ENCODE results near the gene LAMA5. TPM values are rescaled to one million over a fixed set of nuclear protein-coding genes. Genes with fewer than 3 reads are reported as not detected.

LAMA5 gene
- total RNA-seq, 2 experiments from 2014 or later: 0.99 to 1.9 TPM

DNA sequence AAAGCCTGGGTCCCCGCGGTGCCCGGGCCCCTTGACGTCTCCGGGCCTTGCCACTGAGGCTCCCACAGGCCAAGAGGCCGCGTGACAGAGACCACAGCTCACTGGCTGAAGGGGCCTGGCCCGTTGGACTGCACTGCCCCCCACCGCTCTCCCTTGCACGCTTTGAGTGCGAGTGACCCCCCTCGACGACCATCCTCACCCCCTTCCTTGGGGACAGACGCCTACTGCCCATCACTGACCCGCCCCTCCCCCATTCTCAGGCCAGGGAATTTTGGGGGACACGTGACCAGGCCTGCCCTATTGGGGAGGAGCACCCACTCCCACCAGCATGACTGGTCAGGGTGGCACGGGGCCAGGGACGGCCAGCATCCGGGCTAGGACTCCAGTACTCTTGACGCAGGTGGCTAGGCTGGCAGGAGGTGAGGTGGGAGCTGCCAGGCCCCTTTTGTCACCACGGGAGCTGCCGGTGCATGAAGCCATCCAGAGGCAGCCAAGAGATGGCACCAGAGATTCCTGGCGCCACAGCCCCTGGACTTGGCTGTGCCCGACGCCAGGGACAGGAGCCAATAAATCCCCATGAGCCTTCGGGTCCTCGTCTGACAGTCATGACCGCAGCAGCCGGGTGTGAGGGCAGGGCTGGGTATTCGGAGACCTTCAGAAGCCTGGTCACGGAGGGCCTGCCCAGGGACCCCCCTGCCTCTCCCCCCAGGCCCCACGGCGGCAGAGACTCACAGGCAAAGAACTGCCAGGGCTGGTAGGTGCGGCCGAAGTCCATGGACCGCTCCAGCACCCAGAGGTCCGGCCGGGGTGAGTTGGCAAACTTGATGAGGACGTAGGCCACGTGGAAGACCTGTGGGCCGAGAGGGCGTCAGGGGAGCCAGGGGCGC is 14.5 kb downstream of the LAMA5 start:
- H3K36me3 Mint-ChIP-seq: no peaks in the 10 kb centered on the region
- no peak for DNase-seq
- H3K4me3 Mint-ChIP-seq: no peak overlapping the region
- H3K9me3 Mint-ChIP-seq (ENCODE audit: low read depth): peaks cover 8% of the 10 kb centered on the region
- H3K4me1 Mint-ChIP-seq: no peaks in the 10 kb centered on the region
- H3K27me3 Mint-ChIP-seq: no peaks in the 10 kb centered on the region
- H3K27ac Mint-ChIP-seq: no peak overlapping the region
- no peak for ATAC-seq
- CTCF ChIA-PET: no interaction called here

DNA sequence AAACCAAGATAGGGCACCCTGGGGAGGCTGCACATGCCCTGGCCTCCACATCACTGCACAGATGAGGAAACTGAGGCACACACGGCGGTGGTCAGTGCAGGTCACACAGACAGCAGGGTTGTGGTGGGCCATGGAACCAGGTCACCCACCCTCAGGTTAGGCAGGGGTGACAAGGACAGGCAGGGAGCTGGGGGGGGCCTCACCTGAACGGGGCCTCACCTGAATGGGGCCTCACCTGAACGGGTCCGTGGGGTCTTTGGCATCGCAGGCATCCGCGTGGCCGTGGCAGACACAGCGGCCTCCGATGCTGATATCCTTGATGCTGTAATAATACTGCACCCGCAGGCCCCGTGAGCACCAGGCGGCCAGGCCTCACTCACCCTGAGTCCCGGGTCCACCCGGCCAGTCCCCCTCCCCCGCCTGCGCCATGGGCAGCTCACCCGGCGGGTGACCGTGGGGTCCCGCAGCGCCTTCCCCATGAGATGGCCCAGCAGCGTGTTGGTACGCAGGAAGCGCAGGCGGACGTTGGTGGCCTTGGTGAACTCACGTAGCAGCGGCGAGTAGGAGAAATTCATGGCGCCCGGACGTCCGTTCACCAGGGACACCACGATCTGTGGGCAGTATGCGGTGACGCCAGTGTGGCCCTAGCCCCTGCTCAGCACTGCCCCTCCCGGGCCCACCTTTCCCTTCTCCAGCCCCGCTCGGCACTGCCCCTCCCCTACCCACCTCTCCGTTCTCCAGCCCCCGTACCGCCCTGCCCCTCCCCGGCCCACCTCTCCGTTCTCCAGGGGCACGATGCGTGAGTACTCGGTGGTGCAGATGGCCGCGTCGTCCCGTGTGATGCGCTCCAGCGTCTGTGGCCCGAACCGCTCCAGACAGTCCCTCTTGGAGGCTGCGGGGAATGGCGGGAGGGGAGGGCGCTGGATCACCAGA is 15.4 kb downstream of the LAMA5 start:
- Mint-ChIP-seq H3K4me3 (no peak overlapping the region), H3K36me3 (no peaks in the 10 kb centered on the region), H3K27ac (no peak overlapping the region), H3K4me1 (no peaks in the 10 kb centered on the region), H3K27me3 (no peaks in the 10 kb centered on the region), H3K9me3 (ENCODE audit: low read depth) (peaks cover 8% of the 10 kb centered on the region)
- ATAC-seq (no peak), DNase-seq (no peak)
- CTCF ChIA-PET: no interaction called here

DNA sequence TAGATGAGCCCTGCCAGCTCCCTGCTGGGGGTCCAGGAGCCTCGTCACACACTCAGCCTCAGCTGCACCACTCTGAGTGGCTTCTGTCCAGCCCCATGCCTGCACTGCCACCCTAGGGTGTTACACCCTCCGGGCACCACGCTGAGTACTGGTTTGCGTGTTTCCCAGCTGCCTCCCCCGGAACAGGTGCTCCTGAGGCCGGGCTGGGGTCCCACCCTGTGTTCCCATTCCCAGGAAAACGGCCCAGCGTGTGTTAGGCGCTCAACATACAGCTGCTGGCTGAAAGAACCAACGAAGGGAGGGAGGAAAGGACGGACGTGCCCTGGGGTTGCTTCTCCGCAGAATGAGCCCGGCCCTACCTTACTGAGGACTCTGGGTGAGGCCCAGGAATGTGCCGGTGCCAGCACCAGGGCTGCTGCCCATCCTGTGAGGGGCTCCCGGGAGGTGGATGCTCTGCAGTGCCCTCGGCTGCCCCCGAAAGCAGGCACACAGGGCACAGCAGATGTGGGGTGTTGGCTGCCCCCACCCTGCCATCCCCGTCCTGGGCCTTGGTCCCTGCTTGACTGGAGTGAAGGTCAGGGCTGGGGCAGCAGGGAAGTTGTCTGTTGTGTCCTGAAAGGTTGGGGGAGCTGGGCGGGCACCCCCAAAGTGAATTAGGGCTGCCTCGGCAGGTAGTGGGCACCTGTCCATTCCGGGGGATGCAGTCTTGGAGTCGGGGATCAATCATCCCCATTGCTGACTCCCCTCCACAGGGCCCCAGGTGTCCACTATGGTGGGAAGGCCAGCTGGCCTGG is 16.3 kb downstream of the LAMA5 start:
- H3K27me3 Mint-ChIP-seq: no peaks in the 10 kb centered on the region
- no peak overlapping the region for H3K4me3 Mint-ChIP-seq
- ATAC-seq: no peak
- H3K36me3 Mint-ChIP-seq: no peaks in the 10 kb centered on the region
- no peak for DNase-seq
- CTCF ChIA-PET: no interaction called here
- no peaks in the 10 kb centered on the region for H3K4me1 Mint-ChIP-seq
- no peak overlapping the region for H3K27ac Mint-ChIP-seq
- H3K9me3 Mint-ChIP-seq (ENCODE audit: low read depth): peaks cover 8% of the 10 kb centered on the region

- DNase-seq (no peak), ATAC-seq (no peak)
- H3K4me3 Mint-ChIP-seq: no peak overlapping the region
- H3K36me3 Mint-ChIP-seq: no peaks in the 10 kb centered on the region
- no peak overlapping the region for H3K27ac Mint-ChIP-seq
- H3K4me1 Mint-ChIP-seq: no peaks in the 10 kb centered on the region
- H3K9me3 Mint-ChIP-seq (ENCODE audit: low read depth): peaks cover 8% of the 10 kb centered on the region
- CTCF ChIA-PET: no interaction called here
- no peaks in the 10 kb centered on the region for H3K27me3 Mint-ChIP-seq
Observed at GRCh38 chr20:62350098-62350628, 16.9 kb downstream of the LAMA5 start.

- Mint-ChIP-seq H3K27me3 (no peaks in the 10 kb centered on the region), H3K36me3 (no peaks in the 10 kb centered on the region), H3K4me1 (no peaks in the 10 kb centered on the region), H3K27ac (no peak overlapping the region), H3K9me3 (ENCODE audit: low read depth) (peaks cover 8% of the 10 kb centered on the region), H3K4me3 (no peak overlapping the region)
- DNase-seq (no peak), ATAC-seq (no peak)
- CTCF ChIA-PET: no interaction called here
Observed at GRCh38 chr20:62349556-62350097, 17.5 kb downstream of the LAMA5 start.

DNA sequence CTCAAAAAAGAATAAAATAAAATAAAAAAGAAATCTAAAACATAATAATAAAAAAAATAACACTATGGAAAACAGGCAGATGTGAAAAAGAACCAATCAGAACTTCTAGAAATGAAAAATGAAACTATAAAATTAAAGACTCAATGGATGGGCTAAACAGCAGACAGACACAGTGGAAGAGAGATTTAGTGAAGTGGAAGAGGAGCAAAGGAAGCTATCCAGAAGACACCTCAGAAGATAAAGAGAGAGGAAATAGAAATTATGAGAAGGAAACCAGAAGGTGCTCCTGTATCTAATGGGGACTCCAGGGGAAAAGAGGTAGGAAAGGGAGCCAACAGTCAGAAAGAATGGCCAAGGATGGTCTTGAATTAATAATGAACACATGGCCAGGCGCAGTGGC is 18.5 kb downstream of the LAMA5 start:
- H3K27ac Mint-ChIP-seq: no peak overlapping the region
- no peaks in the 10 kb centered on the region for H3K36me3 Mint-ChIP-seq
- H3K4me1 Mint-ChIP-seq: no peaks in the 10 kb centered on the region
- CTCF ChIA-PET: no interaction called here
- peaks cover 8% of the 10 kb centered on the region for H3K9me3 Mint-ChIP-seq (ENCODE audit: low read depth)
- no peak overlapping the region for H3K4me3 Mint-ChIP-seq
- DNase-seq: no peak
- no peak for ATAC-seq
- no peaks in the 10 kb centered on the region for H3K27me3 Mint-ChIP-seq

GRCh38 chr20:62347445-62347844 is 19.7 kb downstream of the LAMA5 start:
- H3K4me3 Mint-ChIP-seq: no peak overlapping the region
- no peak for DNase-seq
- H3K27ac Mint-ChIP-seq: no peak overlapping the region
- H3K4me1 Mint-ChIP-seq: no peaks in the 10 kb centered on the region
- ATAC-seq: no peak
- peaks cover 8% of the 10 kb centered on the region for H3K9me3 Mint-ChIP-seq (ENCODE audit: low read depth)
- CTCF ChIA-PET: no interaction called here
- H3K36me3 Mint-ChIP-seq: no peaks in the 10 kb centered on the region
- H3K27me3 Mint-ChIP-seq: peaks cover 2% of the 10 kb centered on the region

DNA sequence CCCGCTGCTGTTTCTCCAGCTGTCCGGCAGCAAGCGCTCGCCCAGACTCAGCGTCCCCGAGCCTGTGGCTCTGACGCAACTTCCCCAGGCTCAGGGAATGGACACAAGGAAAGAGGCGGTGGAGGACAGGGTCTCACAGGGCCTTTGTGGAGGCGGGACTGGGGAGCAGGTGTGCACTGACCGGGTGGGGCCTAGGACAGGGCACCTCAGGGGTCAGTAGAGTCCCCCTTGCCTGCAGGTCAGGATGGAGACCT is 20.0 kb downstream of the LAMA5 start:
- no peaks in the 10 kb centered on the region for H3K4me1 Mint-ChIP-seq
- ATAC-seq (no peak), DNase-seq (no peak)
- CTCF ChIA-PET: no interaction called here
- peaks cover 2% of the 10 kb centered on the region for H3K27me3 Mint-ChIP-seq
- peaks cover 8% of the 10 kb centered on the region for H3K9me3 Mint-ChIP-seq (ENCODE audit: low read depth)
- H3K27ac Mint-ChIP-seq: no peak overlapping the region
- no peaks in the 10 kb centered on the region for H3K36me3 Mint-ChIP-seq
- H3K4me3 Mint-ChIP-seq: no peak overlapping the region

DNA sequence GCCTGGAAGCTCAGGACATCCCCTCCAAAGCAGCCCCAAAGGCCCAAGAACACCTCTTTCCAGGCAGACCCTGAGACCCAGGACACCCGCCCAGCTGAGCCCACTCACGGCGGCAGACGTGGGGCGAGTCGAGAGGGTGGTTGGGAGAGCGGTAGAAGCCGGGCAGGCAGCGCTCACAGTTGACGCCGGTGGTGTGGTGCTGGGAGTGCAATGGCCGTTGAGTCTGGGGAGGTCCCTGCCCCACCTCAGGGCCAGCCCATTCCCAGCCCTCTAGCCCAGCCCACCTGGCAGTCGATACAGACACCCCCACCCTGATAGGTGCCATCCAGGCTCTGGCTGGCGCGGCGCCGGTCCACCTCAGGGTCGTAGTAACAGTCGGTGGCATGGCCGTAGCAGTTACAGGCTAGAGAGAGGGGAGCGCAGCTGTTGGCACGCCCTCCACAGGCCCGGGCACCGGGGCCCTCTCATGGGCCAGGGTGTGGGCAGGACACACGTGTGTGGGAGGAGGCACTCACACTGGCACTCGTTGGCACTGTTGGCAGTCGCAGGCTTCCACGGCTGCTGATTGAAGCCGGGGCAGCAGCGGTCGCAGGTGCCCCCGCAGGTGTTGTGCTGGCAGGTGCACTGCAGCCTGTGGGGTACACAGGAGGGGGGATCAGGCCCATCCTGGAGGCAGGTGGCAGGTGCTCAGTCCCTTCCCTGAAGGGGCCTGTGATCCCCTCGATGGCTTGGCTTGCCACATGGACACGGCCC is 20.5 kb downstream of the LAMA5 start:
- Mint-ChIP-seq H3K9me3 (ENCODE audit: low read depth) (peaks cover 8% of the 10 kb centered on the region), H3K27ac (no peak overlapping the region), H3K4me3 (no peak overlapping the region), H3K27me3 (peaks cover 2% of the 10 kb centered on the region), H3K36me3 (no peaks in the 10 kb centered on the region), H3K4me1 (no peaks in the 10 kb centered on the region)
- CTCF ChIA-PET: no interaction called here
- ATAC-seq: no peak
- no peak for DNase-seq

DNA sequence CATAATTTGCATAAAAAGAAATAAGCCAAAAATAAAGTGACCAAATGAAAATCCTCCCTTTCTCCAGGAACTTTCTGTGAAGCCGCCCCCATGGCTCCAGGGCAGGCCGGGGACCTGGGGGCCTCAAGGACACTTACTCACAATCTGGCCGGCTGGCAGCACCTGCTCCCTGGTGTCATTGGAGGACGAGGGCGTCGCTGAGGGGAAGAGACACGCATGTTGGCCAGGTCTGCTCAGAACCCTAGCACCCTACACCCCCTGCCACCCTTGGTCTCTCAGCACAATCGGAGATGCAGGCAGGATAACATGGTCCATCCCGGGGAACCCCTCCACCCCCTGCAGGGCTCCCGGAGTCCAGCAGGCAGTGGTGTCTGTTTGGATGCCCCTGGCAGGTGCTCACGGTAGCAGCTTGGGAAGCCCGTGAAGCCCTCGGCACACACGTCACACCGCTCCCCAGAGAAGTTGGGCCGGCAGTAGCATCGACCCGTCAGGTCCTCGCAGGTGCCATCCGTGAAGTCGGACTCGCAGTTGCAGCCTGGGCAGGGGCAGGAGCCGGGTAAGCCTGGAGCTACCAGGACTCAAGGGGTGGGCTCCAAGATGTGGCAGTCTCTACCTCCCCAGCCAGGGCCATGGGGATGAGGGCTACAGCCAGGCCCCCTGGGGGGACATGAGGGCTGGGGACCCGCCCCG is 21.3 kb downstream of the LAMA5 start:
- CTCF ChIA-PET: no interaction called here
- no peak for DNase-seq
- no peak for ATAC-seq
- Mint-ChIP-seq H3K27me3 (peaks cover 5% of the 10 kb centered on the region), H3K27ac (no peak overlapping the region), H3K36me3 (no peaks in the 10 kb centered on the region), H3K4me3 (no peak overlapping the region), H3K4me1 (no peaks in the 10 kb centered on the region), H3K9me3 (ENCODE audit: low read depth) (peaks cover 8% of the 10 kb centered on the region)

DNA sequence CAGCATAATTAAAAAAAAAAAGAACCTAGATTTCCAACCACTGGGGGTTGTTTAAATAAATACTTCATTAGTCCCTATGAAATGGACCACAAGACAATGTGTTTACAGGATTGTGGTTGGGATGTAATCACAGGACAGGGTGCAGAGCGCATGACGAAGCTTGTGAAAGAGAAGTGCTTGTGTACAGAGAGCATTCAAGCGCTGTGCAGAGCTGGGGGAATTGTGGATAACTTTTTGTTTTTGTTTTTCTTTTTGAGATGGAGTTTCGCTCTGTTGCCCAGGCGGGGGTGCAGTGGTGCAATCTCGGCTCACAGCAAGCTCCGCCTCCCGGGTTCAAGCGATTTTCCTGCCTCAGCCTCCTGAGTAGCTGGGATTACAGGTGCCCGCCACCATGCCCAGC is 22.3 kb downstream of the LAMA5 start:
- no peak overlapping the region for H3K4me3 Mint-ChIP-seq
- ATAC-seq: no peak

GRCh38 chr20:62344092-62344491 is 23.0 kb downstream of the LAMA5 start:
- CTCF ChIA-PET: no interaction called here
- no peak overlapping the region for H3K4me3 Mint-ChIP-seq
- H3K36me3 Mint-ChIP-seq: no peaks in the 10 kb centered on the region
- H3K4me1 Mint-ChIP-seq: no peaks in the 10 kb centered on the region
- H3K27ac Mint-ChIP-seq: no peak overlapping the region
- ATAC-seq: no peak
- no peak for DNase-seq
- peaks cover 11% of the 10 kb centered on the region for H3K27me3 Mint-ChIP-seq
- peaks cover 5% of the 10 kb centered on the region for H3K9me3 Mint-ChIP-seq (ENCODE audit: low read depth)

More for the DNA sequence above, 22.3 kb downstream of the LAMA5 start:
- peaks cover 8% of the 10 kb centered on the region for H3K27me3 Mint-ChIP-seq
- H3K9me3 Mint-ChIP-seq (ENCODE audit: low read depth): peaks cover 8% of the 10 kb centered on the region
- no peaks in the 10 kb centered on the region for H3K36me3 Mint-ChIP-seq
- CTCF ChIA-PET: no interaction called here
- no peaks in the 10 kb centered on the region for H3K4me1 Mint-ChIP-seq
- no peak for DNase-seq
- H3K27ac Mint-ChIP-seq: no peak overlapping the region

Measured in activated CD8-positive, alpha-beta memory T cell treated with anti-CD3 and anti-CD28 coated beads, Interleukin-2, amount 10 ng/mL, durations not matched to agents 7 days and 5 days (primary cell).